ENCODE results near the gene KIRREL2. TPM values are rescaled to one million over a fixed set of nuclear protein-coding genes. Genes with fewer than 3 reads are reported as not detected.
A peak's percentile ranks its signal among the peaks of the same experiment; 100 is the strongest.

The KIRREL2 gene
- total and polyA plus RNA-seq, 2 of the 8 experiments (the other 6 are each of a cell fraction or from before 2014, with no cell fraction given) = 2.4 to 4.6 TPM

DNA sequence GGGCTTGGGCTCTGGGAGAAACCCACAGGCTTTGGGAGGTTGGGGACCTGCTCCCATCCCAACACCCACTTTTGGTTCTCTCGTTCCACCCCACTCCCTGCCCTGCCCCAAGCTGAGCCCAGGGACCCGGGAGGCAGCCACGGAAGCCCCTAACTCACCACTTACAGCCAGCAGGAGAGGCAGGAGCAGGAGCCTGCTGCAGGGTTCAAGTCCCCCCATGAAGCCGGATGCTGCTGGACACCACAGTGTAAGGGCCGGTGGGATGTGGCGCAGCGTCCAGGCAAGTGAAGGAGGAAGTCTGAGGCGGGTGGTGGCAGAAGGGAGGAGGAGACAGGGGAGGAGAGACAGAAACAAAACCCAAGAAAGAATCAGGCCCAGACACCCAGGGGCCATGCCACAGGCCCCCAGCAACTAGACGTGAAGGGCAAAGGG, 51.3 kb downstream of the KIRREL2 start, which contains the start of gene TYROBP:
TYROBP (minus strand) TSS at position 286 of the 432 bp plus-strand sequence; CDS start at position 219, 67 bp downstream.
- Histone ChIP-seq H2BK120ac (replicated peaks; ENCODE audit: low read depth, low read length) (no peak within 1 kb of the TSS), H2BK15ac (ENCODE audit: low read length) (0 out of 2 replicates have a peak within 1 kb of the TSS, but pooled peaks have one; percentile 13), H2AFZ (ENCODE audit: low read length) (0 out of 2 replicates have a peak within 1 kb of the TSS, but pooled peaks have one; percentile 73), H3K14ac (ENCODE audit: insufficient read length) (no peak within 1 kb of the TSS), H2BK12ac (ENCODE audit: low read depth, low read length) (peak within 1 kb of the TSS; percentile 95; the same call in 1 of the 2 replicates), H3K23ac (ENCODE audit: insufficient read length) (no peak within 1 kb of the TSS), H3K18ac (ENCODE audit: extremely low read depth, low read length) (no peak within 1 kb of the TSS; the same call in 1 of the 2 replicates), H3K9ac (replicated peaks in 1 of 4; ENCODE audit: extremely low read depth in 1 of 4, low read depth in 3 of 4, low read length in 3 of 4) (no peak within 1 kb of the TSS), H3K36me3 (ENCODE audit: control insufficient read depth in 2 of 4, insufficient read depth in 4 of 4, low read length in 3 of 4) (no peaks in the 10 kb centered on the region), H4K5ac (ENCODE audit: insufficient read length, low read depth, low read length) (no peak within 1 kb of the TSS), H2BK20ac (ENCODE audit: low read length) (no peak within 1 kb of the TSS), H3K4me1 (replicated peaks in 1 of 4; ENCODE audit: control insufficient read depth in 3 of 4, insufficient read depth in 4 of 4, low read length in 3 of 4) (peaks cover 0 to 17% (median 9%) of the 10 kb centered on the region in 4 experiments; a peak in 4 of 7 replicates), H3K56ac (replicated peaks; ENCODE audit: insufficient read length, low read depth, low read length) (no peak within 1 kb of the TSS), H3K79me2 (ENCODE audit: control insufficient read depth in 1 of 2, insufficient read depth in 2 of 2, low read length in 2 of 2) (no peaks in the 10 kb centered on the region), H3K27me3 (replicated peaks in 1 of 4; ENCODE audit: control insufficient read depth in 3 of 4, extremely low read depth in 1 of 4, insufficient read depth in 3 of 4, low read length in 3 of 4) (no peaks in the 10 kb centered on the region), H3K4me3 (ENCODE audit: extremely low read depth in 1 of 4, insufficient read depth in 2 of 4, low read depth in 3 of 4, low read length in 4 of 4) (no peak within 1 kb of the TSS), H4K20me1 (replicated peaks in 1 of 2; ENCODE audit: control insufficient read depth in 1 of 2, insufficient read depth in 2 of 2, low read length in 2 of 2) (no peaks in the 10 kb centered on the region), H2AK5ac (ENCODE audit: low read depth, low read length) (0 out of 2 replicates have a peak within 1 kb of the TSS, but pooled peaks have one; percentile 24), H3K79me1 (ENCODE audit: low read depth, low read length) (no peaks in the 10 kb centered on the region), H3K4ac (replicated peaks; ENCODE audit: insufficient read length, low read depth, low read length) (no peak within 1 kb of the TSS), H4K91ac (replicated peaks; ENCODE audit: insufficient read length, low read length) (no peak within 1 kb of the TSS), H4K8ac (ENCODE audit: extremely low read depth, insufficient read depth, low read length) (no peak within 1 kb of the TSS; the same call in none of the 2 replicates), H3K23me2 (ENCODE audit: low read depth, low read length) (peaks cover 4% of the 10 kb centered on the region; the same call in 1 of the 2 replicates), H3K27ac (ENCODE audit: low read depth, low read length) (no peak within 1 kb of the TSS), H2BK5ac (ENCODE audit: low read depth, low read length) (peak within 1 kb of the TSS; percentile 27), H3K9me3 (ENCODE audit: insufficient read depth in 2 of 2, low read depth in 1 of 2, low read length in 1 of 2) (no peaks in the 10 kb centered on the region), H3K4me2 (ENCODE audit: insufficient read depth in 1 of 2, low read depth in 2 of 2, low read length in 2 of 2) (peak within 1 kb of the TSS in 1 of 2 experiments; percentile 4; a peak in 1 of 4 replicates)
- DNase-seq (ENCODE audit: low read depth in 1 of 2, low spot score in 2 of 2) = no peak
- ChIA-PET CTCF (ENCODE audit: partially characterized antibody) (interaction anchor here (1.1 to 1.3 kb wide), 2 partner anchors 20 to 24 kb away, joined by 3 to 4 read pairs; no protein-coding TSS in a partner anchor), POLR2A (ENCODE audit: partially characterized antibody) (no interaction called here)
- no peak for FAIRE-seq
- WGBS, 2 experiments (ENCODE audit: extremely low coverage in 1 of 2, insufficient coverage in 1 of 2, insufficient read length in 1 of 2, insufficient replicate concordance in 2 of 2, low coverage in 1 of 2, low lambda C conversion rate in 2 of 2, missing lambda C conversion rate in 1 of 2) = 86% methylated on average over 9 of the region's 9 CpGs; no CpG with 5 or more reads in 1 of the 2 experiments

Data from H1 (cell line).